ENCODE results near the gene FIGLA.

Gene FIGLA

DNA sequence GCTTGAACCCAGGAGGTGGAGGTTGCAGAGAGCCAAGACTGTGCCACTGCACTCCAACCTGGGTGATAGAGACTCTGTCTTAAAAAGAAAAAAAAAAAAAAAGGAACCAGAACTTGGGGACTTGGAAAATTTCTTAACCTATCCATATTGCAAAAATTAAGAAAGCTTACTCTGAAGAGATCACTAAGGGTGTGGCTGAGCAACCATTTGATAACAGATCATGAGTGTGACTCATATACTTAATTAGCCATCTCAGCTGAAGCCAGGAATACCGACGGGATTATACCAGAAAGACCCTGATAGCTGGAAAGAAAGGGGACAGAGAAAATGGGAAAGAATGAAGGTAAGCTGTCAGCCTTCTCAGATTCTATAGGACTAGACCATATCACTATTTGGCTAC, 15.3 kb downstream of the FIGLA start:
- DNase-seq (ENCODE audit: low read depth): no peak

DNA sequence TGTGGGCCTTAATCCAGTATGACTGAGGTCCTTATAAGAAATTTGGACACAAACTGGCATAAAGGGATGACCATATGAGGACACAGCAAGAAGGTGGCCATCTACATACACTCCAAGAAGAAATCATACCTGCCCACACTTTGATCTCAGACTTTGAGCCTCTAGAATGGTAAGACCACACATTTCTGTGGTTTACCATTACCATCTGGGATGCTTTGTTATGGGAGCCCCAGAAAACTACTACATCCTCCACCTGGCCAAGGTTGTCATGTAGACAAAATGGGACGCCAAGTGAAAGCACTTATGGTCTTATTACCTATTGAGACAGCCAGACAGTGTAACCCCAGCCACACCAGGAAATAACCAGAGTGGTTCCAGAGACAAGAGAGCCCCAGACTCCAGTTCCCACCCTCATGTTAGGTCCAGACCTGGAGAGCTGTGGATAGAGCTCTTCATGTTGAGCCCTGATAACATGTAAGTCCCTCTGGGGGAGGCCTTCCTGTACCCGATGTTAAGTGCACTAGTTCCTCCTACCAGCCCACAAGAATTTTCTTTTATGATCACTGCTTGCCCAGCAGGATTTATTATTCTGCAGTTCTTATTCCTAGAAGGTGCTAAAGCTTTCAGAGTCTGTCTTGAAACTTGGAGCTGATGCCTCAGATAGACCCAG, 17.8 kb downstream of the FIGLA start:
- DNase-seq (ENCODE audit: low read depth): no peak

DNA sequence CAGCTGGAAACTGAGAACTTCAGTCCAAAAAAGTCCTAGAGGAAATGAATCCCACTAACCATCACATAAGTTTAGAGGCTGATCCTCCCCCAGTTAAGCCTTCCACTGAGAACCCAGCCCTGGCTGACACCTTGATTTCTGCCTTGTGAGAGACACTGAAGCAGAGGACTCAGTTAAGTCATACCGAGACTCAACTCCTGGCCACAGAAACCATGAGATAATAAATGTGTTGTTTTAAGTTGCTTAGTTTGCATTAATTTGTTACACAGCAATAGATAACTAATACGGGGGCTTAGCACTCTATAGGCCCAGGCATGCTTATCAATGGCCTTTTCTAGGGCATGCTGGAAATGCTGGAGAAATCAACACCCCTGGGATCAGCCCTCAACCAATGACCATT, 19.0 kb downstream of the FIGLA start:
- DNase-seq (ENCODE audit: low read depth): no peak

DNA sequence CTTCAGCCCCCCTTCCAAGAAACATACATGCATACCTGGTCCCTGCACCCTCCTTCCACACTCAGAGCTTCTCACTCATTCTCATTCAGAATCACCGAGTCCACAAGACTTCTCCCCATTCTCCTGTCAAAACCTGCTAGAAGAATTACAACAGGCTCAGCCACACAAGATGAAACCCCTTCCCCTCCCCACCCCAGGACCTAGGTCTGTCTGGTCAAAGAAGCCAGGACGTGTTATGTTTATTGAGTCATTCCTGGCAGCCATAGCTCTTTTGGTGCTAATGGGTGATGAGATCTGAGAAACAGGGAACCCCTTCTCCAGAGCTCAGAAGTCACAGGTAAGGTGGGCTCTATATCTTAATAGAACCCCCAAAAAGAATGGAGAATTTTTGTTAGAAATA, 21.0 kb downstream of the FIGLA start:
- no peak for DNase-seq (ENCODE audit: low read depth)

DNA sequence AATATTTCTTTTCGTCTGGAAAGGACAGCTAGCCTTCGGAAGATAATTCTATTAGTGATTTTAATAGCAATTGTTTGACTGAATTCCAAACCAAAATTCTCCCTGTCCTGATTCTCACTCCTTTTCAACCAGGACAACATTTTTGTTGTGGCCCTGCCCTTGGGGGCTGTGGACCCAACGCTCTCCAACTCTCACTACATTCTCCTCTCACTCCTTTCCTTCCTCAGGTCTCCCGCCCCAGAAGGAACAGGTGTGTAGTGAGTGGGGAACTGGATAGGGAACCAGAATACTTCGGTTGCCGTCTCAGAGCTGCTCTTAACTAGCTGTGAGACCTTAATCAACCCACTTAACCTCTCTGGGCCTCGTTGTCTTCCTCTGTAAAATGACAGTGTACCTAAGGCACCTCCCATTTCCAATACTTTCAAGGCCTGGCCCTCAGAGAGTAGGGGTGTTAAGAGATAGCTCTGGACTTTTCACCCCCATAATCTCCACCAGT, 21.8 kb downstream of the FIGLA start:
- no peak for DNase-seq (ENCODE audit: low read depth)

DNA sequence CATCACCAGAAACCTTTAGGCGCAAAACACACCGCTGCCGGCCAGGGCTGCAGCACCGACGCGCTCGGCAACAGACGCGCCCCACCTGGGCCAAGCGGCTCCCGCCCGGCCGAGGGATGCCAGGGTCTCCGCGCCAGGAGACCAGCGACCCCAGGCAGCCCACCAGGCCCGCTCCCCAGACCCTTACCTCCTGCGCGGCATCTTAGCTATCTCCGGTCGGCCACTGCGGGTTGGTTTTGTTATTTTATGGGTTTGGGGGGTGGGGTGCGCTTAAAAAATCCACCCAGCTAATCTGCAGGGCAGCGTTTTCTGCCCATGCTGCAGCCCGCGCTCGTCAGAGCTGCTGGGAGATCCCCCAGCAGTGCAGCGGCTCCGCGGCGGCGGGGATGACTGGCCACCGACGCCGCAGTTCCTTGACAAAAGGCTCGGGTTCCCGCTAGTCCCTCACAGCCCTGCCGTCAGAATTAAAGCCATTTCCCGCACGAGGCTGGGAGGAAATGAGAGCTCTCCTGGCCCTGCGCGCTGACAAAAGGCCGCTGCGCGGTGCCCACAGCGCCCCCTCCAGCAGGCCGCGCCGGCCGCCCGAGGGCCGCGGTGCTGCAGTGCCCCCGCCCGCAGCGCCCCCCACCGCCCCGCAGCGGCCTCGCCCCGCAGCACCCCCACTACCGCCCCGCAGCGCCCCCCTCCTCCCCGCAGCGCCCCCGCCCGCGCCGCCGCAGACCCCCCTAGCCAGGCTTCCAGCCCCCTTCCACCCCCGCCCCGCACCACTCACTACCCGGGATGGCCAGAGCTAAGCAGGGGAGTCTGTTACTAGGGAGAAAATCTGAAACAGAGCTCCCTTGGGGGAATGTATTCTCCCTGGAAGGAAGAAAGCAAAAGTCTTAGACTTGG, 22.5 kb downstream of the FIGLA start, which contains the start of gene ADD2:
Gene ADD2 (minus strand): TSS at position 502 of the 891 bp plus-strand sequence. CDS start 61,792 bp downstream, outside the sequence.
- DNase-seq (ENCODE audit: low read depth): no peak

DNA sequence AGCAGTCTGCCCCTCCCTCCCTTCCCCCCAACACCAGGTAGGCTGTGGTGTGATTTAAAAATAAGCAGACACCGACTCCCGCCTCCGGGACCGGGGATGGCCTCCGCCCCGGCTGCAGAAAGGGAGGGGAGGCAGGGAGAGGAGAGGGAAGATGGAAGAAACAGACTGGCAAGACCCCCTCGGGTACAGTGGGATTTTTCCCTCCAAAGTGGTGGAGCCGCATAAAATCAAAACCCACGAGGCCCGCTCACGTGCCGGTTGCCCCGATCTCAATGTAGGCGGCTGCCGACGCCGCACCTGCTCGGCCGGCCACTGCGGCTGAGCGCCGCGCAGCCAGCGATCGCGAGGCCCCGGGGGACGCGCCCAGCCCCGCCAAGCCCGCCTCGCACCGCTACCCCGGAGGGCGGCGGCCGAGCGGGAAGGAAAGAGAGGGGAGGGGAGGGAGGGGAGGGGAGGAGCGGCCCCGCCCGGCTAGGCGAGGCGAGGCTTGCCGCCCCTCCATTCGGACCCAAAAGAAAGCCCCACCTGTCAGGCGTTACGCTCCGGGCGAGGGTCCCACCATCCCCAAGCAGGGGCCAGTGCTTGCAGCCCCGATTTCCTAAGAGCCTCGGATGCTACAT, 23.3 kb downstream of the FIGLA start:
- no peak for DNase-seq (ENCODE audit: low read depth)

DNA sequence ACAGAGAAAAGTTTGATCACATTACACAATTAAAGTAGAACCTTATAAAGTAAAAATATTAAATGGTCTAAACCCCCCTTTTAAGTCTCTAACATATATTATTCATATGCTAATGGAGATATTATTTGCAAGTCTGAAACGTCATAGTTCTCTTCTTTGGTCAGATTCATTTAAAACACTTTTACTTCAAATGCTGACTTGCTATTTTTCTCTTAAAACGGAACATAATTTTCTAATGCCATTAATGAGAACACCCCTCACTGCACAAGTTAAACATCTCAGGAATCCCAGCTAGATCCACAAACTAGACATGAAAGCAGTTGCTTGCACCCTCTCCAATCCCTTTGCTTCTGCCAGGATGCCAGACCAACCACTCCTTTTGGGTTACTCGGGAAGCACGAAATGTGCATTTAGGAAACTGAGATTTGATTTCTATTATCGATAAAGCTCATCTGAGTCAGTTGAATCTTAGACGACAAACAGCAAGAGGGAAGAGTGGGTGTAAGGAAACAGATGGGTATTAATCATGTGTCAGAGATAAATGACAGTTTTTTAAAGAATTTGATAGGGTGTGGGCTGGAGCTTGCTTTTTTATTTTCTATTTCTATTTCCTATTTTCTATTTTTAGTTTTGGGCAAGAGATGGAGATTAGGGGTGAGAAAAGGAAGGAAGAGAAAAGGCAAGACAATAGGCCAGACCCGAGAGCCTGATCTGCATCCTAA, 23.9 kb downstream of the FIGLA start:
- no peak for DNase-seq (ENCODE audit: low read depth)

DNA sequence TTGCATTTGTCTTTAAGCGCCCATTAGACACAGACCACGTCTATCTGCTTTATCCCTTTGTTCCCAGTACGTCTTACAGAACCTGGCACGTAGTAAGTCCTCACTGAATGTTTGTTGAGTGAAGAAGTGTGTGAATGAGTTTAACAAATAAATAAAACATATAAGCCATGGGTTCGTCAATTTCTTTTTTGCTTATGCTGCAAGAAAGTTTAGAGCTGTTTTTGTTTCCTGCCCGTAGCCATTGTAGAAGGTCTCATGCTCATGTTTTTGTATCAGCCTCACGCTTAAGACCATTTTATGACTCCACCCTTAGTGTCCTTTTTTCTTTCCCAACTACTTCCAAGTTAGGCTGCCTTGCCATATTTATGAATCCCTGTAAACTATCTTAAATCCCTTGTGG, 24.9 kb downstream of the FIGLA start:
- no peak for DNase-seq (ENCODE audit: low read depth)

DNA sequence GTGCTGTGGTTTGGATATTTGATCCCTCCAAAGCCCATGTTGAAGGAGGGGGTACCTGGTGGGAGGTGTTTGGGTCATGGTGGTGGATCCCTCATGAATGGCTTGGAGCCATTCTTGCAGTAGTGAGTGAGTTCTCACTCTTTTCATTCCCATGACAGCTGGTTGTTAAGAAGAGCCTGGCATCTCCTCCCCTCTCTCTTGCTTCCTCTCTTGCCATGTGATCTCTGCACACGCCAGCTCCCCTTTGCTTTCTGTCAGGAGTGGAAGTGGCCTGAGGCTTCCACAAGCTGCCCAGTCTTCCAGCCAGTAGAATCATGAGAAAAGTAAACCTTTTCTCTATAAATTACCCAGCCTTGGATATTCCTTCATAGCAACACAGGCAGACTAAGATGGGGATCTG, 31.0 kb downstream of the FIGLA start:
- no peak for DNase-seq (ENCODE audit: low read depth)

DNA sequence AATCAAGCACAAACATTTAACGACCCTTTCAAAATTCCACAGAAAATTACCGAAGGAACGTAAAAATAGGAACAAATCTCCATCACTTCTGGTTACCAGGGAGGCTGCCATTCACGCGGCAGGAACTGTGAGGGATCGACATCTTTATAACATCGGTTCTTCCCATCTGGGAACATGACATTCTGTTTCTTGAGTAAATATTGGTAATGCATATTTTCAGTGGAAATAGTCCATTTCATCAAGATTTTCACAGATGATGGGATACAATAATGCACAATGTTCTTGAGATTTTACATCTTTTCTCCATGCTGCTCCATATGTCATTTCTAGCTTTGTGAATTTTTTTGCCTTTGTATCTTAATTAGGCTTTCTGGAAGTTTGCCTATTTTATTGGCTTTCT, 32.5 kb downstream of the FIGLA start:
- no peak for DNase-seq (ENCODE audit: low read depth)

DNA sequence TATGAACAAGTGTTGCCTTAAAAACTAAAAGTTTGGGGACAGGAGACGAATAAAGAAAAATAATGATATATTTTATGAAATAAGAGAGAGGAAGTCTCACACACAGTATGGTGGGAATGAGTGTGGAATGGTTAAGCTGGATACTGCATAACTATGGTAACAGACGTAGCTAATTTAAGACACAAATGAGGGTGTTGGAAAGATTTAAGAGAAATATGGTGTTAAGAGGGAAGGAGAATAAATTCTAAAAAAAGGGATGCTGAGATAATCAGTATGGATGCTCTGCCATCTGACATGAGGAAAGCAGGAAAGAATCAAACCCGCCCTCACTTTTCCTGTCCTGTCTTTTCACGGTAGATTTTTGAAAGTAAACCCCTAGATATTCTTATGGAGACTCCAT, 33.1 kb downstream of the FIGLA start:
- no peak for DNase-seq (ENCODE audit: low read depth)

DNA sequence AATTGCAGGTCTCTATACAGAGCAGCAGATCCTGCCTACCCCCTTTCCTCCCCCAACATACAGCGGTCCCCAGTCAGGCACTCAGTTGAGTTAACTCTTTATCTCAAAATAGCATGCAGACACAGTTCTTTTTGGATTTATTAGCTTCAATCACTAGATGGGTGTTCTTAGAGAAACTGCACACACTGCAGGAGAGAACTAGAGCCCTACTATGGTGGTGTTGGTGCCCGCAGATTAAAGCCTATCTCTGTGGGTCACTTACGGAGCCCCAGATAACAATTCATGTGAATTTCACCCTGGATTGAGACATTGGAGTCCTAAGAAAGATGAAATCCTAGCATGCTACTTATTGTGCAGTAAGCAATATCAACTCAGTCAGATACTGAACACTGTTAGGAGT, 34.3 kb downstream of the FIGLA start:
- no peak for DNase-seq (ENCODE audit: low read depth)

DNA sequence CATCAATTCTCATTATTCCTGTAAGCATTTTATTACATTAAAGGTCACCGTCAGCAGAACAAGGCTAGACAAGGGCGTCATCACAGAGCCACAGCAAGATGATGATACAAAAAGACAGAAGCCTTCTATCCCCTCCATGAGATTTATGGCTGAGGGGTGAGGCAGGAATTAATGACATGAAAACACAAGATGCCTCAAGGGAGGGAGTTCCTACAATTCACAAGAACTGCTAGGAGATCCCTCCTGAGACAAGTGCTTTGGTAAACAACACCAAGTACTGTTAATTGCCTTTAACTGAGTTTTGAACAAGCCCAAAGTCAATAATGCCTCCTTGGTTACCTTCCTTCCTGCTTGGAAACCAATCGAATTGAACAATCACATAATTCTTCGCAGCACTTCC, 36.5 kb downstream of the FIGLA start:
- DNase-seq (ENCODE audit: low read depth): no peak

DNA sequence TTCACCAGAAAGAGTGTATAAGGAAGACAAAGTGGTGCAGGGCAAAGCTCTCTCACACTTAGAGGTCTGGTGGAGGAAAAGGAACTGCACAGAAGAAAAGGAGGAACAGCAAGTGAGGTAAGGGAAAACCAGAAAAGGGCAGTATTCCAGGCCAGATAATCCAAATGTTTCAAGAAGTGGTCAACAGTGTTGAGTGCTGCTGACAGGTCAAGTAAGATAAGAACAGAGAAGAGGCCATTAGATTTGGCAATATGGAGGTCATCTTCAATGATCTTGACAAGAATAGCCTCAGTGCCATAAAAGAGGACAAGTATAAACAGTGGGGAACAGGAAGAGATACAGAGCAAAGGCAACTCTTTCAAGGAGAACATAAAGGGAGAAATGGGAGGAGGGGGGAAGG, 37.4 kb downstream of the FIGLA start:
- no peak for DNase-seq (ENCODE audit: low read depth)

DNA sequence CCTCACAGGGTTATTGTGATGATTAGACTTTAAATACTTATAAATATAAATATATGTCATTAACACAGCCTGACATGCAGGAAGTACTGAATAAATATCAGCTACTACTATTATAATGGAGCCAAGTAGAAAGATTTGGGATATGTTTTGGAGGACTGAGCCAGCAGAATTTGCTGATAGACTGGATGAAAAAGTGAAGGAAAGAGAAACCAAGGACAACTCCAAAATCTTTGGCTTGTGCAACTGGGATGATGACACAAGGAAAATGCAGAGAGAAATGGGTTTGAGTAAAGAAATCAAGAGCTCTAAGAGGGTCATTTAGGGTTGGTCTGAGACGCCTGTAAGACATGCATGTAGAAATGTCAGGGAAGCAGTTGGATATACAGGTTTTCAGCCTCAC, 38.0 kb downstream of the FIGLA start:
- no peak for DNase-seq (ENCODE audit: low read depth)

DNA sequence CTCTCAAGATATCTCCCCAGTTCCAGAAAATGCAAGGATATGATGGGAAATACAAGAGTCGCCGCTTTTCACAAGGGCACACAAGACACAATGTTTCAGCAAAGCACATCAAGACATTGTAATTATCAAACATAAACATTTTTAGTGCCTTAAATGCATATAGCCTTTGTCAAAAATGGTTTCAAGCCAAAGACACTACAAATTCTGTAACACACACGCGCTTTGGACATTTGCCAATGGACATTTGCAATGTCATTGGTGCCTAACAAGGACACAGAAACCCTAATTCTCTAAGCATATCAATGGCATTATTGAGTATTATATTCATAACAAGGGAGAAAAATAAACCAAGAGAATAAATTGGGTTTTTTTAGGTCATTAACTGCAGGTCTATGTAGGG, 38.6 kb downstream of the FIGLA start:
- no peak for DNase-seq (ENCODE audit: low read depth)

DNA sequence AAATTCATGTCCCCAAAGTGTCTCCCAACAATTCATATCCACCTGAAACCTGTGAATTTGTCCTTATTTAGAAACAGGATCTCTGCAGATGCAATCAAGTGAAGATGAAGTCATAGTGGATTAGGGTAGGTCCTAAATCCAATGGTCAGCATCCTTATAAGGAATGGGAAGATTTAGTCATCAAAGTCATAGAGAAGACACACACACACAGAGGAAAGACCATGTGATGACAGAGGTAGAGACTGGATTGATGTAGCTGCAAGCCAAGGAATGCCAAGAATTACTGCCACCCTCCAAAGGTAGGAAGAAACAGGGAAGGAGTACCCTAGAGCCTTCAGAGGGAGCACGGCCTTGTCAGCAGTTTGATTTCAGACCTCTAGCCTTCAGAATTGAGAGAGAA, 40.1 kb downstream of the FIGLA start:
- no peak for DNase-seq (ENCODE audit: low read depth)

DNA sequence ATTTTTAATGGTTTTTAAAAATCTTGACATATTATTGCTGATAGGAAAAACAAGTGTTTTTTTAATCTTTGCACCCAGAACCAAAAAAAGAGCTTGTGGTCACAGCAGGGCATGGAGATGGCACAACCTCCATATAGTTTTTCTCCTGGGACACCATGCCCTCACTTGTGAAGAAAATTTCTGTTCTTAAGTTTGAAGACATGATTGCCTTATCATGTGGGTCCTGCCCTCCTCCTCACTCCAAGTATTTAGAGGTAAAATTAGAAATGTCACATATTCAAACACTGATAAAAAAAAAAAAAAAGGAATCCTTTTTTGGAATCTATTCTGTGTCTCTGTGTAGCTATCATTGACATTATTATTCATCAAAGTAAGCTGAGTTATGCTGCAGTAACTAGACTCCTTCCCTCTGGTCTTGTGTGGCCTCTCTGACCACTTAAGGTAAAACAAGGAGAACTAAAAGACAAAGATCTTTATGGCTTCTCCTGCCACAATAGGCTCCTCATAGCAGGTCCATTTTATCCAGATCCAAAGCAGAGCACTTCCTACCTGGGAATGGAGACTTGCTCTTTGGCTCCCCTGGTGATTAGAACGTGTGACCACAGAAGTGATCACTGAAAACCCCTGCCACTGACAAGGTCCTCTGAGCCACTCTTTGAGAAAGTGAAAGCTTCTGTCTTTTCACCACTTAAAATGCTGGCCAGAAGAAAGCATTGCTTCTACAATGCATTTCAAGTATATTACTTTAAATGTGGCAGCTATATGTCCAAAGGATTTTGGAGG, 42.2 kb downstream of the FIGLA start:
- DNase-seq (ENCODE audit: low read depth): no peak

DNA sequence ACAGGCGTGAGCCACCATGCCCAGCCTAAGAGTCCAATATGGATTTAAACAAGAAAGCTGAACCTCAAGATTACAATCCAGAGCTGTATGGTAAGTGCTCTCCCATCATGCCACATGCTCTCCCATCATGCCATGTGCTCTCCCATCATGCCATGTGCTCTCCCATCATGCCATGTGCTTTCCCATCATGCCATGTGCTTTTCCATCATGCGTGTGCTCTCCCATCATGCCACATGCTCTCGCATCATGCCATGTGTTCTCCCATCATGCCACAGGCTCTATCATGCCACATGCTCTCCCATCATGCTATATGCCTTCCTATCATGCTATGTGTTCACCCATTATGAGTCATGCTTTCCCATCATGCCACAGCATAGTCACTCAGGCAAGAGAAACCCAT, 43.2 kb downstream of the FIGLA start:
- DNase-seq (ENCODE audit: low read depth): no peak

Data from T-helper 22 cell (primary cell).